HL-60/S4 treated with retinoic acid at 250 ng/mL for 4 days and 3 days (cell line): ENCODE results near the gene KLLN.
"Not testable (repeated sequence)": the region's sequence is repeated elsewhere in the genome, so short reads cannot be mapped to it uniquely, and the experiment has no call there.

Experiments
- in situ Hi-C: fragments of 300-500 bp; cut with MboI; formaldehyde crosslinking; loops from 2 replicates; pipeline ENCODE4 v1.7.0; 2022; ENCODE audit warnings: low sequenced_read_pairs

Gene KLLN

DNA sequence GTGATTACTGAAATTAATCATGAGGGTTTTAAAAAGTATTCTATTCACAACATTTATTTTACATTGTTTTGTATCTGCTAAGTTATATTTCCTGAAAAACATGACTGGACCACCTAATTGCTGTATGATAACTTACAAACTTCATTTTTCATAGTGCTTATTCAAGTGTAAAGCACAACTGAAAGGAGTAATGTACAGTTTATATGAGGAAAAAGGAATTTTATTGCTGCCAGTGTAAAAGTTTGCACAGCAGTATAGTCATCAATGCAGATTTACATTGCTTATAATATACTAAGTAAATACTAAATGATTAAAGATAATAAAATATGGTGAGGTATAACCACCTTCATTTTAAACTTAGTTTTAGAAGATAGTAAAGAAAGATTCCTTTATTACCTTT is 4.1 kb upstream of the KLLN start:
- in situ Hi-C loops = loop anchor here (10.0 to 25.0 kb wide), 2 partner anchors 517 to 670 kb away; no protein-coding TSS in a partner anchor

DNA sequence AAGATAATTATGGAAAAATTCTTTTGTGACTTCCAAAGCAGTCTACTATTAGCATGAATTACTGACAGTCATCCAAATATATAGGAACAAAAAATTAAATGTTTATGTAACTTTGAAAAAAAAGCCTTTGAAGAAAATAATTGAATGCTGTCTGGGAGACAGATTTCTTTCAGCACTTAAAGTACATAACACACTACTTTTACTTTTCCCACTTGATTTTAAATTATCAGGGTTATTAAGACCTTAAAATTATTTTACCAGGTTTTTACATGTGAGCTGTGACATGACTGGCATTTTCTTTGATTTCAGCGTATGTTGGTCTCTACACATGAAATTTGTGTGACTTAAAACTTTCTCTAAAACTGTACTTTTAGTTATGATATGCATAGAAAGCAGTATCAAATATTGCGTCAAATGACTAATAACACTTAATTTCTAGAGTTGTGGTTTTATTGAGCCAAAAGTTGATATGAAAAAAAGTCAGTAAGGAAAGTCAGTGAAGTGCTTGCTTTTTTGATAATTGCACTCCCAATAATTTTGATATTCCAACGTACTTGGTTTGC is 3.2 kb upstream of the KLLN start:
- in situ Hi-C loops = loop anchor here (10.0 to 25.0 kb wide), 2 partner anchors 518 to 671 kb away; no protein-coding TSS in a partner anchor

DNA sequence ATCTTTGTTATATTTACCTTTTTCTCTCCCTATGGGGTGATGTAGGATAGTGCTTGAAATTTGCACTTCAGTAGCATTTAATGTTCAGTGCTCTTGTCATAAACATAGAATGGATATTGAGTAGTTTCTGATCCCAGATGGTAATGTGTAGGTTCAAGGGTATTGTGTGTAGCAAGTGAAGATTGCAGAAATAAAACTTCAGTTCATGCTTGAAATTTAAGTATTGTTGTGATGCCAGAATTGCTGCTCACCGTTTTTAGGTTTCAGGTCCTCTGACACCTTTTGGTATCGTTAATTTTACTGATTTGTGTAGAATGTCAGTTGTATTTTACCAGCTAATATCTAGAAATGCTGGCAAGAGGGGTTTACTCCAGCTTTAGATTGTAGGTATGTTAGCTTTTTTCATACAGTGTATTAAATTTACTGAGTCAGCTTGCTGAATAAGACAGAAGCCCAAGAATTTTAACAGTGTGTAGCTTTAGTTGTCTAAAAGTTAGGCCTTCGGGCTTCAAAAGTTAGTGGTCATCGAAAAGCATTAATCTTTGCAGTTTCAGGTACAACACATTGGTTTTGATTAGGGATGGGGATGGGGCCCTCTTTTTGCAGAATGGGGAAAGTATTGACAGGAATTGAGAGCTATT is 2.0 kb upstream of the KLLN start:
- in situ Hi-C loops = loop anchor here (10.0 to 25.0 kb wide), 2 partner anchors 519 to 672 kb away; no protein-coding TSS in a partner anchor

DNA sequence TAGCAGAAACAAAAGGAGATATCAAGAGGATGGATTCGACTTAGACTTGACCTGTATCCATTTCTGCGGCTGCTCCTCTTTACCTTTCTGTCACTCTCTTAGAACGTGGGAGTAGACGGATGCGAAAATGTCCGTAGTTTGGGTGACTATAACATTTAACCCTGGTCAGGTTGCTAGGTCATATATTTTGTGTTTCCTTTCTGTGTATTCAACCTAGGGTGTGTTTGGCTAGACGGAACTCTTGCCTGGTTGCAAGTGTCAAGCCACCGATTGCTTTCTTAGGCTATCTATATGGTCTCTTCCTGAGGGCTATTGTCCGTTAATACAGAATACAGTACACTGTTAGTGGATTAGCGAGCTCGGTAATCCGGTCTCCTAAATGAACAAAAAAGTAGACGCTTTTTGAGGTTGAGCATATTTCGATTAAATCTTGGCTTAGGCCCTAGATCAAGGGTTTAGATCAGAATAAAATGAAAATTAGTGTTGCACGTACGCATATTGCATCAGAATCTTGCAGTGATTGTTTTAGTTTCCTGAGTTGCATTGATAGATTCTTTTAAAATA is 1.2 kb upstream of the KLLN start:
- in situ Hi-C loops = loop anchor here (10.0 to 25.0 kb wide), 2 partner anchors 520 to 673 kb away; no protein-coding TSS in a partner anchor

DNA sequence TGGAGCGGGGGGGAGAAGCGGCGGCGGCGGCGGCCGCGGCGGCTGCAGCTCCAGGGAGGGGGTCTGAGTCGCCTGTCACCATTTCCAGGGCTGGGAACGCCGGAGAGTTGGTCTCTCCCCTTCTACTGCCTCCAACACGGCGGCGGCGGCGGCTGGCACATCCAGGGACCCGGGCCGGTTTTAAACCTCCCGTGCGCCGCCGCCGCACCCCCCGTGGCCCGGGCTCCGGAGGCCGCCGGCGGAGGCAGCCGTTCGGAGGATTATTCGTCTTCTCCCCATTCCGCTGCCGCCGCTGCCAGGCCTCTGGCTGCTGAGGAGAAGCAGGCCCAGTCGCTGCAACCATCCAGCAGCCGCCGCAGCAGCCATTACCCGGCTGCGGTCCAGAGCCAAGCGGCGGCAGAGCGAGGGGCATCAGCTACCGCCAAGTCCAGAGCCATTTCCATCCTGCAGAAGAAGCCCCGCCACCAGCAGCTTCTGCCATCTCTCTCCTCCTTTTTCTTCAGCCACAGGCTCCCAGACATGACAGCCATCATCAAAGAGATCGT is 690 bp upstream of the KLLN start:
- in situ Hi-C loops = loop anchor here (10.0 to 25.0 kb wide), 2 partner anchors 521 to 673 kb away; no protein-coding TSS in a partner anchor

DNA sequence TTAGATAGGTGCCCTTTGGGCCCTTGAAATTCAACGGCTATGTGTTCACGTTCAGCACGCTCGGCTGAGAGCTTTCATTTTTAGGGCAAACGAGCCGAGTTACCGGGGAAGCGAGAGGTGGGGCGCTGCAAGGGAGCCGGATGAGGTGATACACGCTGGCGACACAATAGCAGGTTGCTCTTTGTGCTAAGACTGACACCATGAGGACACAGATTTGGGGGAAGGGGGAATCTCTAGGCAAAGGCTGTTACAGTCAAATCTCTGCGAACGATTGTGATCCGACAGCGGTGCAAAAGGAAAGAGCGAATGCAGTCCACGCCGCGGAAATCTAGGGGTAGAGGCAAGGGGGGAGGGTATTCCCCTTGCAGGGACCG is 667 bp downstream of the KLLN start:
- in situ Hi-C loops = loop anchor here (10.0 to 25.0 kb wide), 2 partner anchors 522 to 675 kb away; no protein-coding TSS in a partner anchor

DNA sequence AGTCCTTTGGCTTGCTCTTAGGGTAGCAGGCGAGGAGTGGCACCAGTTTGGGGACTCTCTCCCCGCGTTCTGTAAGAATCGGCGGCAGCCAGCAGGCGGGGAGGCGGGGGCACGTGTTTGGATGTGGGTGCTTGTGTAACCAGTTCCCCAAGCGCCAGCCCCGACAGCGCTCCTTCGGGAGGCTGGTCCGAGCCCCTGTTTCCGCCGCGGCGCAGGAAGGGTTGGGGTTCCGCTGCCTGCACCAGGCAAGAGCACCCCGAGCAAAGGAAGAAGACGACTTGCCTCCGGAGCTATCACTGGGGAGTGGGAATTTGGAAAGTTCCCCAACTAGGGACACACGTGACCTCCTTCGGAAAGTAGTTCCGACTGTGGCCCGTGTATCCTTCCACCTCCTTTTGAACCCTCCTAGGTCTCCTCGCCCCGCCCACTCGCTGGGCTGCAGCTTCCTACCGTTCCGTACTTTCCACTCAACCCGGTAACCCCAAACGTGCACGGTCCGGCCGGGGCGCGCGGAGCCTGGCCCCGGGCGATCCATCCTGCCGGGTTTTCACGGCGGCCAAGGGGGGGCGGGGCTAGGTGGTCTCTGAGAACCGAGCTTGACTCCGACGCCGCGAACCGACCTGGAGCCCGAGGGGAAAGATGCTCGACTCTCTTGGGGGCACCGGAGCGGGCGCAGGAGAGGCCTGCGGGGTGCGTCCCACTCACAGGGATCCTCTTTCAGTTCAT is 1.2 kb downstream of the KLLN start:
- in situ Hi-C loops = loop anchor here (10.0 to 25.0 kb wide), 2 partner anchors 523 to 675 kb away; no protein-coding TSS in a partner anchor

DNA sequence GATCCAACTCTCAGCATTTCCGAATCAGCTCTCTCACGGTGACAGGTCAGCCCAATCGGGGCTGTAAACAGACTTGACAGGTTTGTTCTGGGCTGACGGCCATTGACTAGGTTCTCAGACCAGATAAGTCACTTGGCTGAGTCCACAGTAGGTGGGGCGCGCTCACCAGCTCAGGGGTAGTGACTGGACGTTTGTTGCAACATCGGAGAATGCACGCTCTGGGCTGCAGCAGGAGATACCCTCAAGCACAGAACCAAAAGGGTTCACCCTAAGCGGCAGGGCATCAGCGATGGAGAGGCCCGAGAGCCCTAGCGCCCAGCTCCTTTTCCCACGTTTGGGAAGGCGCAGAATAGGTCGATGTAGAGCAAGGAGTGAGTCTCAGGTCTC is 1.8 kb downstream of the KLLN start:
- in situ Hi-C loops = loop anchor here (10.0 to 25.0 kb wide), 2 partner anchors 523 to 676 kb away; no protein-coding TSS in a partner anchor

DNA sequence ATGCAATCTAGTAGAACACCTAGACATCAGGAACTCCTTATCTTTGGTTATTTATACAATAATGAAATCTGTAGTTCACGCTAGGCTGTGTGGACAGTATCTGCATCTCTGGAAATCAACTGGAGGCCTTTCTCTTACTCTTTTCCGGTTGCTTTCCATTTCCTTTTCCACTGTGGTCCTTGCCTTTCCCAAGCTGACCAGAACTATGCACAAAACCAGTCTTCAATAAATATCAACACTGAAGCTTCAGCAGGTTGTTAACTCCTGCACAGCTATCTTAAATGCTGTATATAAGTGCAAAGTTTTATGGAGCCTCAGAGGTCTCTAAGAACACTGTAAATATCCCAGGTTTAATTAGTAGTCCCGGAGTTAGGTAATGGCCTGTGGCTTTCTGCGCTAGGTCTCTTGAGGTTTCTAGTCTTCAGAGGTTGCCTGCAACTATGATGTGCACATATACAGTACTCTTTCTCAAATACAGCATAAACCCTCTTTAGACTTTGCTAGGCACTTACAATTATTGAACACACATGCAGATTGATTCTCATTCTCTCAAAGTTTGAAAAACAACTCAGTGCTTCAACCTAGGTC is 2.4 kb downstream of the KLLN start:
- in situ Hi-C loops = loop anchor here (10.0 to 25.0 kb wide), 2 partner anchors 524 to 676 kb away; no protein-coding TSS in a partner anchor

DNA sequence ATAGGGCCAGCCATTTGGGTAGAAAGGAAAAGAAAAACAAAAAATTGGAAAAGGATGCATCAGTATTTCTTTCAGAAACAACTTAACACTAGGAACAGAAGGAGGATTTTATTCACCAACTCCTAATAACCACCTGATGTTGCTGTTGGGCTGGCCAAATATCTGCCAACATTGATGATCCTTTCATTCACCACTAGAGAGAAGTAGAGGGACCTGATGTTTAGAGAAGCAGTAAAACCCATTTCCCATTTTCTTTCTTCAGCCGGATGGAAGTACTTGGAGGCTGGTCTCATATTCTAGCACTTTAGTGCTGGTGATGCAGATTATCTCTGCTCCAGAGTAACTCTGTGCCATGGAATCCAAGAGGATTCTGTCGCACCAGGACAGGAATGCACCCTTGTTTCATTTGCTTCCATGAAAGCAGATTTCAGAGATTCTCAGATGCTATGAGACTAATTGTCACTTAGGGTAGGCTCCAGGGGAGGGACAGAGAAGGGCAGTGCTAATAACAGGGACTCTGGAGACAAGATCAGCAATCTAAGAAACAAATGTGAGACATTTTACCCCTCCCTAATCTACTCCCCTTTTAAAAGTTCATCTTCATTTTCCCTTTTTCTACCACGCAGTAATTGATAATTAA is 3.1 kb downstream of the KLLN start:
- in situ Hi-C loops = loop anchor here (10.0 to 25.0 kb wide), 2 partner anchors 525 to 677 kb away; no protein-coding TSS in a partner anchor

DNA sequence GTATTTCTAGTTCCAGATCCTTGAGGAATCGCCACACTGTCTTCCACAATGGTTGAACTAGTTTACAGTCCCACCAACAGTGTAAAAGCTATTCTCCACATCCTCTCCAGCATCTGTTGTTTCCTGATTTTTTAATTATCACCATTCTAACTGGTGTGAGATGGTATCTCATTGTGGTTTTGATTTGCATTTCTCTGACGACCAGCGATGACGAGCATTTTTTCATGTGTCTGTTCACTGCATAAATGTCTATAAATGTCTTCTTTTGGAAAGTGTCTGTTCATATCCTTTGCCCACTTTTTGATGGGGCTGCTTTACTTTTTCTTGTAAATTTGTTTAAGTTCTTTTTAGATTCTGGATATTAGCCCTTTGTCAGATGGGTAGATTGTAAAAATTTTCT is 7.7 kb downstream of the KLLN start:
- in situ Hi-C loops = loop anchor here (25.0 kb wide), 1 partner anchor 682 kb away; no protein-coding TSS in a partner anchor

DNA sequence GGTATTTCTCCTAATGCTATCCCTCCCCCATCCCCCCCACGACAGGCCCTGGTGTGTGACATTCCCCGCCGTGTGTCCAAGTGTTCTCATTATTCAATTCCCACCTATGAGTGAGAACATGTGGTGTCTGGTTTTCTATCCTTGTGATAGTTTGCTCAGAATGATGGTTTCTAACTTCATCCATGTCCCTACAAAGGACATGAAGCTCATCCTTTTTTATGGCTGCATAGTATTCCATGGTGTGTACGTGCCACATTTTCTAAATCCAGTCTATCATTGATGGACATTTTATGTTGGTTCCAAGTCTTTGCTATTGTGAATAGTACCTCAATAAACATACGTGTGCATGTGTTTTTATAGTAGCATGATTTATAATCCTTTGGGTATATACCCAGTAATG is 8.1 kb downstream of the KLLN start:
- in situ Hi-C loops = loop anchor here (25.0 kb wide), 1 partner anchor 682 kb away; no protein-coding TSS in a partner anchor

DNA sequence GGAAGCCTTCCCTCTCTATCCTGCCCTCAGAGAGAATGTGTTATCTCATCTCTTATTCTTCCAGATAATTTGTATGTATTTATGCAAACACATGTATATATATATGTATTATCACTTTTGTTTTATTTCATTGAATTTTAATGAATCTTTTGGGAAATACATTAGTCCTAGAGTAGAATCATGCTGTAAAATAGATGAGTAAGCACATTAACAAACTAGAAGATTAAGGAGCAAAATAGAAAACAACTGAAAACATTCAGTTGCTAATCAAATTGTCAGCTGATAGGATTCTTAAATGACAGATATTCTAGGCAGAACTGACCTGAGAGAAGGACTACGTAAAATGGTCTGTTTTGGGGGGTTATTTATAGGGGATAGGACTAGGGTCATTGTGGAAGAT is 11.2 kb downstream of the KLLN start:
- in situ Hi-C loops = loop anchor here (25.0 kb wide), 1 partner anchor 685 kb away; no protein-coding TSS in a partner anchor

DNA sequence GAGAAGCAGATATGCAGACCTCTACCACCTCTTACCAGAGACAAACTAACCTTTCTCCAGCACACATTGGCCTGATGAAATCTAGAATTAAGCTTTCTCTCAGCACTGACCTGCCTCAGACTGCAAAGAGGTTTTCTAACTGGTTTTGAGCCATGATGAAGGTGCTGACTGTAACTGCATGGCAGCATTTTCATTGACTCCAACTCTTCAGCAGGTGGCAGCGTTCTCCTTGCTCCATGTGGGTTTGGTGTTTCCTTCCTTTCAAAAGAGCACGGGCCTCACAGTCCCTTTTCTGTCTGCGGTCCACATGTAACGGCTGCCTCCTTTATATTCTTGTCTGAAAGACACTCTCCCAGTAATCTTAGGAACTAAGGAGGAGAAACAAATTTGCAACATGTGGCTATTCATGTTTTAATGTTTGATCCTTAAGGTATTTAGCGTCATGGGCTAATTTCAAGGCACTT is 12.6 kb downstream of the KLLN start:
- in situ Hi-C loops = loop anchor here (25.0 kb wide), 1 partner anchor 687 kb away; no protein-coding TSS in a partner anchor

DNA sequence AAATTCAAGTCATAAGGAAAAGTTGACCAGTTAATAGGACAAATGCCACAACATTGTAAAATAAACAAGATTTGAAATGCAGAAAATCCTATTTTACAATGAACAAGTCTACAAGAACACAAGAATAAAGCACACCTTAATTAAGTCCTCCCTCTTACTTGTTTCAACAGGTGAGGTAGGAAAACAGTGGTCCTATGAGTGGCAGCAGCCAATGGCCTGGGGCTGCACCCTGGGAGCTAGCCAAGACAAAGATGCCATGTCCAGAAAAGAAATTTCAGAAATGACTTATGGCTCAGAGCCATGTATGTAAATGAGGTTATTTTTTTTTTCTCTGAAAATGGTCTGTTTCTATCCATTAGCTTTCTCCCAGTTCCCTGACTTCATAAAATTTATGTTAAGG is 14.3 kb downstream of the KLLN start:
- in situ Hi-C loops = no loop called here

DNA sequence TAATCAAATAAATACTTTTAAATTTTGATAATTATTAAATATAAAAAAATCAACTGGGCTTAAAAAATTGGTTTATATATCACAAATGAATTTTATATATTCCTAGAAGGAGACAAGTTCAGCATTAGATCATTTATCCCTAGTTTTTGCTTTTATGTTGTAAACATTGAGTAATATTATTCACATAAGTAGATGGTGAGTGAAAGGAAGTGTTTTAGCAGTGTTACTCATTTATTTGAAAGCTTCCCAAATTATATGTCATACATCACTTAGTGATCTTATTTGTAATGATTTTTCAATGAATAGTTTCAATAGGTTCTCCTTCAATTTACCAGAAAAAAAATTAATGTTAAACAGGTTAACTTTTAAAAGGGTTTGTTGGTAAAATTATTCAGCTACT is 15.8 kb downstream of the KLLN start:
- in situ Hi-C loops = no loop called here

DNA sequence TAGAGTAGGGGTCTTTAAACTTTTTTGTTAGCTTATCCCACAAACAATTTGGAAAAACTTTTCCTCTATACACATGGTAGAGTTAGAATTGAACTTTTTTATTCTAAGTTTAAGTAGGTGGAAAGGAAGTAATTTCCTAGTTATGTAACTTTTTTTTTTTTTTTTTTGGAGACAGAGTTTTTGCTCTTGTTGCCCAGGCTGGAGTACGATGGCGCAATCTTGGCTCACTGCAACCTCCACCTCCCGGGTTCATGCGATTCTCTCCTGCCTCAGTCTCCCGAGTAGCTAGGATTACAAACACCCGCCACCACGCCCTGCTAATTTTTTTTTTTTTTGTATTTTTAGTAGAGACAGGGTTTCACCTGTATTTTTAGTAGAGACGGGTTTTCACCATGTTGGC is 16.6 kb downstream of the KLLN start:
- in situ Hi-C loops = not testable (repeated sequence)

DNA sequence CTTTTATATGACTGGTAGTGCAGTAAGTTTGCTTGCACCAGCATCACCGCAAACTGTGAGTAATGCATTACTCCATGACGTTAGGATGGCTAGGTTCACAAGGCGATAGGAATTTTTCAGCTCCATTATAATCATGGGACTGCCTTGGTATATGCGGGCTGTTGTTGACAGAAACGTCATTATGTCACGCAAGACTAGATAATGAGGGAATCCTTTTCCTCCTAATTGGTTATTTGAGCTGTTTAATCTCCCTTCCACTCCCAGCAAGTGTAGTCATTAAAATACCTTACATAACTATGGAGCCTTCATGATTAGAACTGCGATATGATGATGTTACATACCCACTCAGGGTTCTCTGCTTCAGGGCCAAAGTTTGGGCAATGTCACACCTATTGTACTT is 17.3 kb downstream of the KLLN start:
- in situ Hi-C loops = no loop called here

DNA sequence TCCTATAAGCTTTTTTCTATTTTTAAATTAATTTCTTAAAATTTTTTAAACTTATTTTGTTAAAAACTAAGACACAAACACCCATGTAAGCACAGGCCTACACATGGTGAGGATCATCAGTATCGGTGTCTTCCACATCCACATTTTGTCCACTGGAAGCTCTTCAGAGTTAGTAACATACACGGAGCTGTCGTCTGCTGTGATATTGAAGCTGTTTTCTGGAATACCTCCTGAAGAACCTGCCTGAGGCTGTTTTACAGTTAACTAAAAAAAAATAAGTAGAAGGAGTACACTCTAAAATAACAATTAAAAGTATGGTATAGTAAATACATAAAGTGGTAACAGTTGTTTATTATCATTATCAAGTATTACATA is 17.7 kb downstream of the KLLN start:
- in situ Hi-C loops = no loop called here
